Measurements from ENCODE around the gene PTGIS.

- TF ChIP-seq RARB (CRISPR knock-in tag; IDR thresholded peaks at IDR 0.05), result no peak
- TF ChIP-seq CHD2 (IDR thresholded peaks at IDR 0.05; ENCODE audit: low read length, partially characterized antibody), result no peak
- no peak for TF ChIP-seq MYC (IDR thresholded peaks at IDR 0.05; ENCODE audit: borderline replicate concordance, low read length)
- TF ChIP-seq, protein P1, sequence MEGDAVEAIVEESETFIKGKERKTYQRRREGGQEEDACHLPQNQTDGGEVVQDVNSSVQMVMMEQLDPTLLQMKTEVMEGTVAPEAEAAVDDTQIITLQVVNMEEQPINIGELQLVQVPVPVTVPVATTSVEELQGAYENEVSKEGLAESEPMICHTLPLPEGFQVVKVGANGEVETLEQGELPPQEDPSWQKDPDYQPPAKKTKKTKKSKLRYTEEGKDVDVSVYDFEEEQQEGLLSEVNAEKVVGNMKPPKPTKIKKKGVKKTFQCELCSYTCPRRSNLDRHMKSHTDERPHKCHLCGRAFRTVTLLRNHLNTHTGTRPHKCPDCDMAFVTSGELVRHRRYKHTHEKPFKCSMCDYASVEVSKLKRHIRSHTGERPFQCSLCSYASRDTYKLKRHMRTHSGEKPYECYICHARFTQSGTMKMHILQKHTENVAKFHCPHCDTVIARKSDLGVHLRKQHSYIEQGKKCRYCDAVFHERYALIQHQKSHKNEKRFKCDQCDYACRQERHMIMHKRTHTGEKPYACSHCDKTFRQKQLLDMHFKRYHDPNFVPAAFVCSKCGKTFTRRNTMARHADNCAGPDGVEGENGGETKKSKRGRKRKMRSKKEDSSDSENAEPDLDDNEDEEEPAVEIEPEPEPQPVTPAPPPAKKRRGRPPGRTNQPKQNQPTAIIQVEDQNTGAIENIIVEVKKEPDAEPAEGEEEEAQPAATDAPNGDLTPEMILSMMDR (IDR thresholded peaks at IDR 0.05), result no peak
- no peak for TF ChIP-seq POLR2A (IDR thresholded peaks at IDR 0.05; ENCODE audit: low read length)
- TF ChIP-seq RFX5 (IDR thresholded peaks at IDR 0.05), result no peak
- TF ChIP-seq, protein P2, sequence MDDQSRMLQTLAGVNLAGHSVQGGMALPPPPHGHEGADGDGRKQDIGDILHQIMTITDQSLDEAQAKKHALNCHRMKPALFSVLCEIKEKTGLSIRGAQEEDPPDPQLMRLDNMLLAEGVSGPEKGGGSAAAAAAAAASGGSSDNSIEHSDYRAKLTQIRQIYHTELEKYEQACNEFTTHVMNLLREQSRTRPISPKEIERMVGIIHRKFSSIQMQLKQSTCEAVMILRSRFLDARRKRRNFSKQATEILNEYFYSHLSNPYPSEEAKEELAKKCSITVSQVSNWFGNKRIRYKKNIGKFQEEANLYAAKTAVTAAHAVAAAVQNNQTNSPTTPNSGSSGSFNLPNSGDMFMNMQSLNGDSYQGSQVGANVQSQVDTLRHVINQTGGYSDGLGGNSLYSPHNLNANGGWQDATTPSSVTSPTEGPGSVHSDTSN (IDR thresholded peaks at IDR 0.05), result no peak
- TF ChIP-seq, protein P3, sequence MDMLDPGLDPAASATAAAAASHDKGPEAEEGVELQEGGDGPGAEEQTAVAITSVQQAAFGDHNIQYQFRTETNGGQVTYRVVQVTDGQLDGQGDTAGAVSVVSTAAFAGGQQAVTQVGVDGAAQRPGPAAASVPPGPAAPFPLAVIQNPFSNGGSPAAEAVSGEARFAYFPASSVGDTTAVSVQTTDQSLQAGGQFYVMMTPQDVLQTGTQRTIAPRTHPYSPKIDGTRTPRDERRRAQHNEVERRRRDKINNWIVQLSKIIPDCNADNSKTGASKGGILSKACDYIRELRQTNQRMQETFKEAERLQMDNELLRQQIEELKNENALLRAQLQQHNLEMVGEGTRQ (IDR thresholded peaks at IDR 0.05), result no peak
- TF ChIP-seq EHMT2 (IDR thresholded peaks at IDR 0.05; ENCODE audit: low read depth), result no peak
Observed at GRCh38 chr20:49482173-49482572, 85.8 kb downstream of the PTGIS start.
